ENCODE results near the gene TMED8. TPM values are rescaled to one million over a fixed set of nuclear protein-coding genes. Genes with fewer than 3 reads are reported as not detected.
A peak's percentile ranks its signal among the peaks of the same experiment; 100 is the strongest.

TMED8 gene
- total RNA-seq, 1 experiment from 2014 or later, result 14.2 TPM

DNA sequence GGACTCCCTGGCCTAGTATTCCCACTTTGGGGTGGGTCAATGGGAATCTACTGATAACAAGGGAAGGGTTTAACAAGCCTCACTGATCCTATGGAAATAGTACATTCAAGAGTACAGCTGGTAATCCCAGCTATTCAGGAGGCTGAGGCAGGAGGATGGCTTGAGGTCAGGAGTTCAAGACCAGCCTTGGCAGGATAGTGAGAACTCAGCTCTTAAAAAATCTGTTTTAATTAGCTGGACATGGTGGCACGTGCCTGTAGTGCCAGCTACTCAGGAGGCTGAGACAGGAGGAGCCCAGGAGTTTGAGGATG is 60.7 kb downstream of the TMED8 start:
- CTCF ChIA-PET, result interaction anchor here (0.5 to 3.4 kb wide), 50 partner anchors 8 to 968 kb away, joined by 3 to 59 read pairs (median 6); partner anchors contain the start of genes NGB, SAMD15, TMED8 and TMEM63C
- no peak overlapping the region for H3K27ac Mint-ChIP-seq
- DNase-seq (ENCODE audit: low spot score) (no peak), ATAC-seq (no peak)
- H3K36me3 Mint-ChIP-seq, result no peaks in the 10 kb centered on the region
- TF ChIP-seq, protein P1, sequence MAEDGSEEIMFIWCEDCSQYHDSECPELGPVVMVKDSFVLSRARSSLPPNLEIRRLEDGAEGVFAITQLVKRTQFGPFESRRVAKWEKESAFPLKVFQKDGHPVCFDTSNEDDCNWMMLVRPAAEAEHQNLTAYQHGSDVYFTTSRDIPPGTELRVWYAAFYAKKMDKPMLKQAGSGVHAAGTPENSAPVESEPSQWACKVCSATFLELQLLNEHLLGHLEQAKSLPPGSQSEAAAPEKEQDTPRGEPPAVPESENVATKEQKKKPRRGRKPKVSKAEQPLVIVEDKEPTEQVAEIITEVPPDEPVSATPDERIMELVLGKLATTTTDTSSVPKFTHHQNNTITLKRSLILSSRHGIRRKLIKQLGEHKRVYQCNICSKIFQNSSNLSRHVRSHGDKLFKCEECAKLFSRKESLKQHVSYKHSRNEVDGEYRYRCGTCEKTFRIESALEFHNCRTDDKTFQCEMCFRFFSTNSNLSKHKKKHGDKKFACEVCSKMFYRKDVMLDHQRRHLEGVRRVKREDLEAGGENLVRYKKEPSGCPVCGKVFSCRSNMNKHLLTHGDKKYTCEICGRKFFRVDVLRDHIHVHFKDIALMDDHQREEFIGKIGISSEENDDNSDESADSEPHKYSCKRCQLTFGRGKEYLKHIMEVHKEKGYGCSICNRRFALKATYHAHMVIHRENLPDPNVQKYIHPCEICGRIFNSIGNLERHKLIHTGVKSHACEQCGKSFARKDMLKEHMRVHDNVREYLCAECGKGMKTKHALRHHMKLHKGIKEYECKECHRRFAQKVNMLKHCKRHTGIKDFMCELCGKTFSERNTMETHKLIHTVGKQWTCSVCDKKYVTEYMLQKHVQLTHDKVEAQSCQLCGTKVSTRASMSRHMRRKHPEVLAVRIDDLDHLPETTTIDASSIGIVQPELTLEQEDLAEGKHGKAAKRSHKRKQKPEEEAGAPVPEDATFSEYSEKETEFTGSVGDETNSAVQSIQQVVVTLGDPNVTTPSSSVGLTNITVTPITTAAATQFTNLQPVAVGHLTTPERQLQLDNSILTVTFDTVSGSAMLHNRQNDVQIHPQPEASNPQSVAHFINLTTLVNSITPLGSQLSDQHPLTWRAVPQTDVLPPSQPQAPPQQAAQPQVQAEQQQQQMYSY (CRISPR knock-in tag; IDR thresholded peaks at IDR 0.05), result no peak
- TF ChIP-seq ZNF138 (CRISPR knock-in tag; conservative IDR thresholded peaks at IDR 0.05), result no peak
- no peak for TF ChIP-seq OVOL2 (CRISPR knock-in tag; IDR thresholded peaks at IDR 0.05; ENCODE audit: borderline replicate concordance)
- no peak for TF ChIP-seq KAT7 (CRISPR knock-in tag; IDR thresholded peaks at IDR 0.05; ENCODE audit: borderline replicate concordance)
- TF ChIP-seq, protein P2, sequence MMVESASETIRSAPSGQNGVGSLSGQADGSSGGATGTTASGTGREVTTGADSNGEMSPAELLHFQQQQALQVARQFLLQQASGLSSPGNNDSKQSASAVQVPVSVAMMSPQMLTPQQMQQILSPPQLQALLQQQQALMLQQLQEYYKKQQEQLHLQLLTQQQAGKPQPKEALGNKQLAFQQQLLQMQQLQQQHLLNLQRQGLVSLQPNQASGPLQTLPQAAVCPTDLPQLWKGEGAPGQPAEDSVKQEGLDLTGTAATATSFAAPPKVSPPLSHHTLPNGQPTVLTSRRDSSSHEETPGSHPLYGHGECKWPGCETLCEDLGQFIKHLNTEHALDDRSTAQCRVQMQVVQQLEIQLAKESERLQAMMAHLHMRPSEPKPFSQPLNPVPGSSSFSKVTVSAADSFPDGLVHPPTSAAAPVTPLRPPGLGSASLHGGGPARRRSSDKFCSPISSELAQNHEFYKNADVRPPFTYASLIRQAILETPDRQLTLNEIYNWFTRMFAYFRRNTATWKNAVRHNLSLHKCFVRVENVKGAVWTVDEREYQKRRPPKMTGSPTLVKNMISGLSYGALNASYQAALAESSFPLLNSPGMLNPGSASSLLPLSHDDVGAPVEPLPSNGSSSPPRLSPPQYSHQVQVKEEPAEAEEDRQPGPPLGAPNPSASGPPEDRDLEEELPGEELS (CRISPR knock-in tag; IDR thresholded peaks at IDR 0.05), result no peak
- no peak for TF ChIP-seq HMGA2 (CRISPR knock-in tag; IDR thresholded peaks at IDR 0.05)
- no peak for TF ChIP-seq ZNF219 (CRISPR knock-in tag; IDR thresholded peaks at IDR 0.05; ENCODE audit: borderline replicate concordance)
- TF ChIP-seq, protein P3, sequence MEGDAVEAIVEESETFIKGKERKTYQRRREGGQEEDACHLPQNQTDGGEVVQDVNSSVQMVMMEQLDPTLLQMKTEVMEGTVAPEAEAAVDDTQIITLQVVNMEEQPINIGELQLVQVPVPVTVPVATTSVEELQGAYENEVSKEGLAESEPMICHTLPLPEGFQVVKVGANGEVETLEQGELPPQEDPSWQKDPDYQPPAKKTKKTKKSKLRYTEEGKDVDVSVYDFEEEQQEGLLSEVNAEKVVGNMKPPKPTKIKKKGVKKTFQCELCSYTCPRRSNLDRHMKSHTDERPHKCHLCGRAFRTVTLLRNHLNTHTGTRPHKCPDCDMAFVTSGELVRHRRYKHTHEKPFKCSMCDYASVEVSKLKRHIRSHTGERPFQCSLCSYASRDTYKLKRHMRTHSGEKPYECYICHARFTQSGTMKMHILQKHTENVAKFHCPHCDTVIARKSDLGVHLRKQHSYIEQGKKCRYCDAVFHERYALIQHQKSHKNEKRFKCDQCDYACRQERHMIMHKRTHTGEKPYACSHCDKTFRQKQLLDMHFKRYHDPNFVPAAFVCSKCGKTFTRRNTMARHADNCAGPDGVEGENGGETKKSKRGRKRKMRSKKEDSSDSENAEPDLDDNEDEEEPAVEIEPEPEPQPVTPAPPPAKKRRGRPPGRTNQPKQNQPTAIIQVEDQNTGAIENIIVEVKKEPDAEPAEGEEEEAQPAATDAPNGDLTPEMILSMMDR (IDR thresholded peaks at IDR 0.05), result 0 out of 2 replicates have a peak, but pooled peaks have one; percentile 4
- TF ChIP-seq TCF7 (CRISPR knock-in tag; IDR thresholded peaks at IDR 0.05; ENCODE audit: low read depth), result no peak
- POLR2A ChIA-PET, result interaction anchor here (1.5 kb wide), 1 partner anchor 61 kb away, joined by 3 read pairs; the partner anchor contains the start of genes SAMD15 and TMED8
- no peaks in the 10 kb centered on the region for H3K9me3 Mint-ChIP-seq
- no peak overlapping the region for H3K4me3 Mint-ChIP-seq
- H3K27me3 Mint-ChIP-seq (ENCODE audit: low read depth), result no peaks in the 10 kb centered on the region; the same call in 1 of the 2 replicates
- peaks cover 45% of the 10 kb centered on the region for H3K4me1 Mint-ChIP-seq

DNA sequence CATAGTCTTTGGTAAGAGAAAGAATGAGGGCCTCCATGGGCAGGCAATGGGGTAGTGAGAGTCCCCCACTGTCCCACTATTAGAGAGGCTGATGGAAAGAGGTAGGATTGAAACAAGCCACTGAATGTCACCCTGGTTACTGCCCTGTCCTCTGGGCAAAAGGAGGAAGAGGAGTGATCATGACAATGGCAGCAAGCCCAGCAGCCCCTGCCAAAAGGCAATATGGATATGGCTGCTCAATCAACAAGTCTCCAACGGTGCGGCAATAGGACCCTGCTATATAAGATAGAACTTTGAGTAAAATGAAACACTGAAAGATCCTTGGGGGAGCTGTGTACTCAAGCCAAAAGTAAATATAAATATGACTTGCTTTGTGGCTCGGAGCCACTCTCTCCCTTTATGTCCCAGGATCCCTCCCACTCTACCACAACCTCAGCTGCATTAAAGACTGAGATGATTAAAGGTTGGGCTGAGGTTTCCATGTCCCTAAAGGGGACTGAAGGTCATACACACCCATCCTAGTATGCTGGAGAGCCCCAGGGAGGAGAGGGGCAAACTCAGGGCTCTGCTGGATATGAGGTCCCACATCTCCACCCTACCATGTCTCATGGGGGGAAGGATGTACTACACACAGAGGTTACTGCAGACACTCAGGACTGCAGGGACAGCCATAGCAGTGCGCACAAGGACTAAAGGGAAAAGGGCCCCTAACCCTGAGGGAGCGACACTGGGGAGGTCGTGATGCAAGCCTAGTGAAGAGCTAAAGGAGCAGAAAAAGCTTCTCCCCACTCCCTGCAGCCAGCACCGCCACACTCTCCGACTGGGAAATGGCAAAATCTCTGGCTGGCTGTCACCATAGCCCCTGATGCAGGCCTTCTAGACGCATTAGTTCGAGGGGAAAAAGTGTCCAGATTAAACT is 62.1 kb downstream of the TMED8 start:
- no peaks in the 10 kb centered on the region for H3K36me3 Mint-ChIP-seq
- H3K27ac Mint-ChIP-seq, result peak overlapping the region; percentile 97
- peaks cover 42% of the 10 kb centered on the region for H3K4me1 Mint-ChIP-seq
- TF ChIP-seq ZNF423 (CRISPR knock-in tag; IDR thresholded peaks at IDR 0.05), result no peak
- TF ChIP-seq PRRX2 (CRISPR knock-in tag; IDR thresholded peaks at IDR 0.05), result no peak
- TF ChIP-seq, protein P4, sequence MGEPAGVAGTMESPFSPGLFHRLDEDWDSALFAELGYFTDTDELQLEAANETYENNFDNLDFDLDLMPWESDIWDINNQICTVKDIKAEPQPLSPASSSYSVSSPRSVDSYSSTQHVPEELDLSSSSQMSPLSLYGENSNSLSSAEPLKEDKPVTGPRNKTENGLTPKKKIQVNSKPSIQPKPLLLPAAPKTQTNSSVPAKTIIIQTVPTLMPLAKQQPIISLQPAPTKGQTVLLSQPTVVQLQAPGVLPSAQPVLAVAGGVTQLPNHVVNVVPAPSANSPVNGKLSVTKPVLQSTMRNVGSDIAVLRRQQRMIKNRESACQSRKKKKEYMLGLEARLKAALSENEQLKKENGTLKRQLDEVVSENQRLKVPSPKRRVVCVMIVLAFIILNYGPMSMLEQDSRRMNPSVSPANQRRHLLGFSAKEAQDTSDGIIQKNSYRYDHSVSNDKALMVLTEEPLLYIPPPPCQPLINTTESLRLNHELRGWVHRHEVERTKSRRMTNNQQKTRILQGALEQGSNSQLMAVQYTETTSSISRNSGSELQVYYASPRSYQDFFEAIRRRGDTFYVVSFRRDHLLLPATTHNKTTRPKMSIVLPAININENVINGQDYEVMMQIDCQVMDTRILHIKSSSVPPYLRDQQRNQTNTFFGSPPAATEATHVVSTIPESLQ (CRISPR knock-in tag; IDR thresholded peaks at IDR 0.05), result no peak
- no peak for TF ChIP-seq TP53 (CRISPR knock-in tag; IDR thresholded peaks at IDR 0.05)
- no peak for TF ChIP-seq JUN (CRISPR knock-in tag; IDR thresholded peaks at IDR 0.05)
- TF ChIP-seq, protein P1 (CRISPR knock-in tag; IDR thresholded peaks at IDR 0.05), result no peak
- no peak overlapping the region for H3K4me3 Mint-ChIP-seq
- no peaks in the 10 kb centered on the region for H3K27me3 Mint-ChIP-seq (ENCODE audit: low read depth)
- no peaks in the 10 kb centered on the region for H3K9me3 Mint-ChIP-seq
- ATAC-seq, result no peak
- ChIA-PET CTCF (interaction anchor here (0.8 to 3.4 kb wide), 32 partner anchors 8 to 442 kb away, joined by 3 to 59 read pairs (median 8); partner anchors contain the start of genes SAMD15, TMED8, TMEM63C and ZDHHC22), POLR2A (interaction anchor here (1.5 kb wide), 1 partner anchor 62 kb away, joined by 3 read pairs; the partner anchor contains the start of genes SAMD15 and TMED8)
- no peak for DNase-seq (ENCODE audit: low spot score)

Measured in WTC11 (cell line).